Measurements from ENCODE around the gene SUSD6. TPM values are rescaled to one million over a fixed set of nuclear protein-coding genes. Genes with fewer than 3 reads are reported as not detected.

The SUSD6 gene
- polyA plus RNA-seq, 2 of the 4 experiments (the other 2 are of a cell fraction) = 4.3 to 7.0 TPM

DNA sequence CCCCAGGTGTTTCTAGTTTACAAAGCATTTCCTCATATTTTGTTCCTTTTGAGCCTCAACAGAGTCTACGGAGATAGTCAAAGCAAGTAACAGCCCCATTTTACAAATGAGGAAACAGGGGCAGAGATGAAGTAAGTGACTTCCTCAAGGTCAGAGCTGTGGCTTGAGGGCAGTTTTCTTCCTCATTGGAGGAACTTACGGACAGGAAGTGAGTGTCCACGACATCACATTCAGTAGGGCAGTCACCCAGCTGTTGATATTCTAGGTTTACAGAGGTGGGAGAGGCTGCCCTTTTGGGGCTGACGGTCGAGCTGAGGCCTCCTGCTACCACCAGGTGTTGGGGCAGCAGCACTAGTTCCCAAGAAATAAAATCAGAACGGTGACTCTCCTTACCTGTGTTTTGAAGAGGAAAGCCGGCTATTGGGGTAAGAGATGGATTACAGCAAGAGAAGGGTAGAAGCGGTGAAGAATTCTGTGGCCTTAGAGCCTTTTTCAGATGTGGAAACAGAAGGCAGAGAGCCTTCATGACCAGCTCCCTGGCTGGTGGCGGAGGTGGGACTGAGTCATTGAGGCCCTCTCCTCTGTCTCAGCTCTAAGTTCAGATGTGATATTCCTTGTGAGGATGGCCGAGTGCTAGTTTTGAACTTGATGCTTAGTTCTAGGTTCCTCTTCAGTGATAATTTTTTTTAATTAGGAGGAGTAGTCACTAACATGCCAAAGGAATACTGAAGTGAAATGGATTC is 41.7 kb downstream of the SUSD6 start:
- CTCF ChIA-PET = interaction anchor here (0.6 to 1.4 kb wide), 4 partner anchors 41 to 569 kb away, joined by 3 to 4 read pairs (median 3); no protein-coding TSS in a partner anchor
- no peak overlapping the region for H3K4me2 ChIP-seq
- peak overlapping the region in 1 of 2 experiments; percentile 41; a peak in 2 of 6 replicates for H3K27ac ChIP-seq
- H3K9me3 ChIP-seq = no peaks in the 10 kb centered on the region
- WGBS (ENCODE audit: missing lambda C conversion rate) = 83% methylated on average over 10 of the region's 10 CpGs
- TF ChIP-seq EP300 (IDR thresholded peaks at IDR 0.05) = no peak
- no peak for TF ChIP-seq MAFK (IDR thresholded peaks at IDR 0.05; ENCODE audit: partially characterized antibody)
- no peak for TF ChIP-seq SMC3 (IDR thresholded peaks at IDR 0.05)
- no peak for TF ChIP-seq CHD4 (IDR thresholded peaks at IDR 0.05; ENCODE audit: borderline replicate concordance)
- TF ChIP-seq NPAS2 (CRISPR knock-in tag; IDR thresholded peaks at IDR 0.05; ENCODE audit: borderline replicate concordance) = no peak
- TF ChIP-seq, protein P1, sequence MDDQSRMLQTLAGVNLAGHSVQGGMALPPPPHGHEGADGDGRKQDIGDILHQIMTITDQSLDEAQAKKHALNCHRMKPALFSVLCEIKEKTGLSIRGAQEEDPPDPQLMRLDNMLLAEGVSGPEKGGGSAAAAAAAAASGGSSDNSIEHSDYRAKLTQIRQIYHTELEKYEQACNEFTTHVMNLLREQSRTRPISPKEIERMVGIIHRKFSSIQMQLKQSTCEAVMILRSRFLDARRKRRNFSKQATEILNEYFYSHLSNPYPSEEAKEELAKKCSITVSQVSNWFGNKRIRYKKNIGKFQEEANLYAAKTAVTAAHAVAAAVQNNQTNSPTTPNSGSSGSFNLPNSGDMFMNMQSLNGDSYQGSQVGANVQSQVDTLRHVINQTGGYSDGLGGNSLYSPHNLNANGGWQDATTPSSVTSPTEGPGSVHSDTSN (IDR thresholded peaks at IDR 0.05) = no peak
- no peak for TF ChIP-seq CHD2 (IDR thresholded peaks at IDR 0.05; ENCODE audit: low read length, partially characterized antibody)
- TF ChIP-seq KDM1A (IDR thresholded peaks at IDR 0.05; ENCODE audit: low read depth) = no peak
- TF ChIP-seq BHLHE40 (IDR thresholded peaks at IDR 0.05; ENCODE audit: low read depth, low read length) = no peak
- TF ChIP-seq, protein P2, sequence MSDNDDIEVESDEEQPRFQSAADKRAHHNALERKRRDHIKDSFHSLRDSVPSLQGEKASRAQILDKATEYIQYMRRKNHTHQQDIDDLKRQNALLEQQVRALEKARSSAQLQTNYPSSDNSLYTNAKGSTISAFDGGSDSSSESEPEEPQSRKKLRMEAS (IDR thresholded peaks at IDR 0.05) = no peak
- TF ChIP-seq, protein P3, sequence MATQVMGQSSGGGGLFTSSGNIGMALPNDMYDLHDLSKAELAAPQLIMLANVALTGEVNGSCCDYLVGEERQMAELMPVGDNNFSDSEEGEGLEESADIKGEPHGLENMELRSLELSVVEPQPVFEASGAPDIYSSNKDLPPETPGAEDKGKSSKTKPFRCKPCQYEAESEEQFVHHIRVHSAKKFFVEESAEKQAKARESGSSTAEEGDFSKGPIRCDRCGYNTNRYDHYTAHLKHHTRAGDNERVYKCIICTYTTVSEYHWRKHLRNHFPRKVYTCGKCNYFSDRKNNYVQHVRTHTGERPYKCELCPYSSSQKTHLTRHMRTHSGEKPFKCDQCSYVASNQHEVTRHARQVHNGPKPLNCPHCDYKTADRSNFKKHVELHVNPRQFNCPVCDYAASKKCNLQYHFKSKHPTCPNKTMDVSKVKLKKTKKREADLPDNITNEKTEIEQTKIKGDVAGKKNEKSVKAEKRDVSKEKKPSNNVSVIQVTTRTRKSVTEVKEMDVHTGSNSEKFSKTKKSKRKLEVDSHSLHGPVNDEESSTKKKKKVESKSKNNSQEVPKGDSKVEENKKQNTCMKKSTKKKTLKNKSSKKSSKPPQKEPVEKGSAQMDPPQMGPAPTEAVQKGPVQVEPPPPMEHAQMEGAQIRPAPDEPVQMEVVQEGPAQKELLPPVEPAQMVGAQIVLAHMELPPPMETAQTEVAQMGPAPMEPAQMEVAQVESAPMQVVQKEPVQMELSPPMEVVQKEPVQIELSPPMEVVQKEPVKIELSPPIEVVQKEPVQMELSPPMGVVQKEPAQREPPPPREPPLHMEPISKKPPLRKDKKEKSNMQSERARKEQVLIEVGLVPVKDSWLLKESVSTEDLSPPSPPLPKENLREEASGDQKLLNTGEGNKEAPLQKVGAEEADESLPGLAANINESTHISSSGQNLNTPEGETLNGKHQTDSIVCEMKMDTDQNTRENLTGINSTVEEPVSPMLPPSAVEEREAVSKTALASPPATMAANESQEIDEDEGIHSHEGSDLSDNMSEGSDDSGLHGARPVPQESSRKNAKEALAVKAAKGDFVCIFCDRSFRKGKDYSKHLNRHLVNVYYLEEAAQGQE (IDR thresholded peaks at IDR 0.05) = no peak
- no peak for TF ChIP-seq HEYL (CRISPR knock-in tag; IDR thresholded peaks at IDR 0.05)
- no peak for TF ChIP-seq RCOR1 (IDR thresholded peaks at IDR 0.05; ENCODE audit: low read depth, low read length)
- no peak for TF ChIP-seq ZC3H11A (IDR thresholded peaks at IDR 0.05)
- TF ChIP-seq, protein P4, sequence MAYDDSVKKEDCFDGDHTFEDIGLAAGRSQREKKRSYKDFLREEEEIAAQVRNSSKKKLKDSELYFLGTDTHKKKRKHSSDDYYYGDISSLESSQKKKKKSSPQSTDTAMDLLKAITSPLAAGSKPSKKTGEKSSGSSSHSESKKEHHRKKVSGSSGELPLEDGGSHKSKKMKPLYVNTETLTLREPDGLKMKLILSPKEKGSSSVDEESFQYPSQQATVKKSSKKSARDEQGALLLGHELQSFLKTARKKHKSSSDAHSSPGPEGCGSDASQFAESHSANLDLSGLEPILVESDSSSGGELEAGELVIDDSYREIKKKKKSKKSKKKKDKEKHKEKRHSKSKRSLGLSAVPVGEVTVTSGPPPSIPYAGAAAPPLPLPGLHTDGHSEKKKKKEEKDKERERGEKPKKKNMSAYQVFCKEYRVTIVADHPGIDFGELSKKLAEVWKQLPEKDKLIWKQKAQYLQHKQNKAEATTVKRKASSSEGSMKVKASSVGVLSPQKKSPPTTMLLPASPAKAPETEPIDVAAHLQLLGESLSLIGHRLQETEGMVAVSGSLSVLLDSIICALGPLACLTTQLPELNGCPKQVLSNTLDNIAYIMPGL (CRISPR knock-in tag; IDR thresholded peaks at IDR 0.05; ENCODE audit: borderline replicate concordance) = no peak
- TF ChIP-seq, protein P5, sequence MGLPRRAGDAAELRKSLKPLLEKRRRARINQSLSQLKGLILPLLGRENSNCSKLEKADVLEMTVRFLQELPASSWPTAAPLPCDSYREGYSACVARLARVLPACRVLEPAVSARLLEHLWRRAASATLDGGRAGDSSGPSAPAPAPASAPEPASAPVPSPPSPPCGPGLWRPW (IDR thresholded peaks at IDR 0.05) = no peak
- H3K4me3 ChIP-seq = no peak overlapping the region
- no peak for ATAC-seq
- POLR2A ChIA-PET = no interaction called here
- H3K4me1 ChIP-seq = peaks cover 78% of the 10 kb centered on the region
- DNase-seq (ENCODE audit: low read depth in 1 of 2, low spot score in 1 of 2) = no peak
- no peak for FAIRE-seq

DNA sequence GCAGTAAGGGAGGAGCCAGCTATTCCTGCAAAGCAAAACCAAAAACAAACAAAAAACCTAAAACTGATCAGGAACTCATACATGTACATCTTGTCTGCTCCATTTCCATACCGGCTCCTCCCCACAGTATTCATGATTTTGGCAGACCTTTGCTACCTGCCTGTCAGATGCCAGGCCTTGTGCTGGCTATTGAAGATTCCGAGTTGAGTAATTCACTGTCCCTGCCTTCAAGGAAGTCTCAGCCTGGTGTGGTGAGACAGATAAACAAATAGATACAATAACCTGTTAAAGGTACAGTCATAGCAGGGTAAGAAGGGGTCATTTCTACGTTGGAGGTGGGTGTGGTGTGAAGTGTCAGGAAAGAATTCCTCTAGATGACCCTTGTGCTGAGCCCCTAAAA is 42.7 kb downstream of the SUSD6 start:
- DNase-seq (ENCODE audit: low read depth in 1 of 2, low spot score in 1 of 2) = peak in 1 of 2 experiments; percentile 54
- ChIA-PET CTCF (interaction anchor here (1.0 kb wide), 1 partner anchor 73 kb away, joined by 4 read pairs; no protein-coding TSS in a partner anchor), POLR2A (no interaction called here)
- peak; percentile 45 to 57; a peak in 3 of 6 replicates for ATAC-seq
- 14% methylated on average over 3 of the region's 3 CpGs for WGBS (ENCODE audit: missing lambda C conversion rate)
- Histone ChIP-seq H3K4me2 (peak overlapping the region; percentile 46), H3K4me1 (peaks cover 77% of the 10 kb centered on the region), H3K27ac (no peak overlapping the region), H3K9me3 (no peaks in the 10 kb centered on the region), H3K4me3 (no peak overlapping the region)
- no peak for FAIRE-seq
- no peak for TF ChIP-seq BHLHE40 (IDR thresholded peaks at IDR 0.05; ENCODE audit: low read depth, low read length)
- no peak for TF ChIP-seq RFX5 (IDR thresholded peaks at IDR 0.05)
- TF ChIP-seq, protein P3 (IDR thresholded peaks at IDR 0.05) = no peak
- TF ChIP-seq, protein P6, sequence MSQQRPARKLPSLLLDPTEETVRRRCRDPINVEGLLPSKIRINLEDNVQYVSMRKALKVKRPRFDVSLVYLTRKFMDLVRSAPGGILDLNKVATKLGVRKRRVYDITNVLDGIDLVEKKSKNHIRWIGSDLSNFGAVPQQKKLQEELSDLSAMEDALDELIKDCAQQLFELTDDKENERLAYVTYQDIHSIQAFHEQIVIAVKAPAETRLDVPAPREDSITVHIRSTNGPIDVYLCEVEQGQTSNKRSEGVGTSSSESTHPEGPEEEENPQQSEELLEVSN (IDR thresholded peaks at IDR 0.05; ENCODE audit: borderline replicate concordance, low read depth) = no peak
- TF ChIP-seq ZC3H11A (IDR thresholded peaks at IDR 0.05) = no peak
- no peak for TF ChIP-seq SMC3 (IDR thresholded peaks at IDR 0.05)
- no peak for TF ChIP-seq EHF (CRISPR knock-in tag; IDR thresholded peaks at IDR 0.05)
- TF ChIP-seq NR3C1 (IDR thresholded peaks at IDR 0.05) = no peak
- no peak for TF ChIP-seq JUNB (IDR thresholded peaks at IDR 0.05)
- TF ChIP-seq HOXA7 (CRISPR knock-in tag; IDR thresholded peaks at IDR 0.05) = no peak
- TF ChIP-seq, protein P5 (IDR thresholded peaks at IDR 0.05) = no peak
- TF ChIP-seq EHMT2 (IDR thresholded peaks at IDR 0.05; ENCODE audit: low read depth) = no peak
- TF ChIP-seq SREBF2 (IDR thresholded peaks at IDR 0.05) = no peak
